GM12864 (cell line): Measurements from ENCODE around the gene MFGE8.
A peak's percentile ranks its signal among the peaks of the same experiment; 100 is the strongest.

Experiments used
- DNase-seq: peaks from one replicate; pipeline ENCODE4 v3.0.0-alpha.2; 2011; ENCODE audit warnings: low read depth
- H3K4me3 ChIP-seq: 2 replicates; pipeline ENCODE4 v1.5.1; 2011; ENCODE audit warnings: mild to moderate bottlenecking, low read depth, low read length, control low read depth
- CTCF ChIP-seq: IDR thresholded peaks from 2 replicates; pipeline ENCODE4 v1.5.1; 2011; ENCODE audit warnings: low read depth, mild to moderate bottlenecking, moderate library complexity, low read length, control low read depth, inconsistent platforms; ENCODE audit errors: missing control alignments

Gene MFGE8

GRCh38 chr15:88878720-88879184, 34.4 kb downstream of the MFGE8 start:
- H3K4me3 ChIP-seq, result no peak overlapping the region
- no peak for DNase-seq

GRCh38 chr15:88877906-88878305, 35.3 kb downstream of the MFGE8 start:
- H3K4me3 ChIP-seq, result no peak overlapping the region
- TF ChIP-seq CTCF, result no peak
- DNase-seq, result no peak

More at GRCh38 chr15:88878720-88879184, 34.4 kb downstream of the MFGE8 start:
- peak; percentile 78 for TF ChIP-seq CTCF

GRCh38 chr15:88877415-88877814, 35.8 kb downstream of the MFGE8 start:
- no peak for TF ChIP-seq CTCF
- no peak for DNase-seq
- H3K4me3 ChIP-seq, result no peak overlapping the region

- no peak for TF ChIP-seq CTCF
- H3K4me3 ChIP-seq, result no peak overlapping the region
- DNase-seq, result no peak
Observed at GRCh38 chr15:88876573-88876972, 36.6 kb downstream of the MFGE8 start.

- no peak for DNase-seq
- no peak overlapping the region for H3K4me3 ChIP-seq
- no peak for TF ChIP-seq CTCF
Observed at GRCh38 chr15:88874684-88875083, 38.5 kb downstream of the MFGE8 start.

GRCh38 chr15:88874275-88874674, 38.9 kb downstream of the MFGE8 start:
- no peak for DNase-seq
- H3K4me3 ChIP-seq, result no peak overlapping the region
- TF ChIP-seq CTCF, result no peak

- no peak for DNase-seq
- no peak for TF ChIP-seq CTCF
- H3K4me3 ChIP-seq, result no peak overlapping the region
Observed at GRCh38 chr15:88873786-88874185, 39.4 kb downstream of the MFGE8 start.
